ENCODE results near the gene ZNF212.

GRCh38 chr7:149253665-149254064 lies 14.2 kb downstream of the ZNF212 start:
- no peak for TF ChIP-seq CTCF (IDR thresholded peaks at IDR 0.05; ENCODE audit: low read depth, low read length, poor library complexity, severe bottlenecking)
- no peak for TF ChIP-seq EZH2phosphoT487 (IDR thresholded peaks at IDR 0.05; ENCODE audit: borderline replicate concordance, low read length)

Data from DOHH2 (cell line).